Stimulated activated CD4-positive, alpha-beta T cell treated with anti-CD3 and anti-CD28 coated beads, TNF-alpha, amount 100 ng/mL, for 4 hours (primary cell): ENCODE data around the gene MS4A5.
"Not testable (repeated sequence)": the region's sequence is repeated elsewhere in the genome, so short reads cannot be mapped to it uniquely, and the experiment has no call there.

Experiments
- DNase-seq, 3 experiments: peaks; one replicate each; pipeline ENCODE4 v3.0.0-alpha.2; 2020; ENCODE audit warnings: low read depth in 3 of 3

Gene MS4A5

GRCh38 chr11:60429272-60429671, at the start of gene MS4A5:
MS4A5 (plus strand) TSS chr11:60429572; CDS start chr11:60429675, 103 bp downstream.
- no peak for DNase-seq

- no peak for DNase-seq
Measured at GRCh38 chr11:60389279-60389910, 40.0 kb upstream of the MS4A5 start.

GRCh38 chr11:60390419-60390818, 39.0 kb upstream of the MS4A5 start:
- no peak for DNase-seq

GRCh38 chr11:60392361-60392760, 37.0 kb upstream of the MS4A5 start:
- DNase-seq: no peak

GRCh38 chr11:60393016-60393415, 36.4 kb upstream of the MS4A5 start:
- DNase-seq: no peak

GRCh38 chr11:60394666-60395380, 34.5 kb upstream of the MS4A5 start:
- DNase-seq: no peak

- no peak for DNase-seq
Measured at GRCh38 chr11:60396382-60396781, 33.0 kb upstream of the MS4A5 start, which contains the start of gene MS4A14. MS4A14 (plus strand) TSS chr11:60396459; CDS start chr11:60396579, 120 bp downstream.

GRCh38 chr11:60396799-60397198, 32.6 kb upstream of the MS4A5 start:
- no peak for DNase-seq

- DNase-seq: no peak
Measured at GRCh38 chr11:60420015-60420414, 9.4 kb upstream of the MS4A5 start.

- DNase-seq: no peak
Measured at GRCh38 chr11:60422609-60423008, 6.8 kb upstream of the MS4A5 start.

GRCh38 chr11:60428517-60428916, 855 bp upstream of the MS4A5 start:
- no peak for DNase-seq

GRCh38 chr11:60431251-60431650, 1.9 kb downstream of the MS4A5 start:
- no peak for DNase-seq

- DNase-seq: no peak
Measured at GRCh38 chr11:60433401-60433800, 4.0 kb downstream of the MS4A5 start.

GRCh38 chr11:60447070-60447469, 17.7 kb downstream of the MS4A5 start:
- DNase-seq: no peak

- no peak for DNase-seq
Measured at GRCh38 chr11:60447846-60448245, 18.5 kb downstream of the MS4A5 start.

GRCh38 chr11:60451185-60451584, 21.8 kb downstream of the MS4A5 start:
- not testable (repeated sequence) for DNase-seq

GRCh38 chr11:60454212-60454611, 24.8 kb downstream of the MS4A5 start:
- no peak for DNase-seq

GRCh38 chr11:60455531-60456042, 26.2 kb downstream of the MS4A5 start, which contains the start of gene MS4A1:
MS4A1 (plus strand) TSS chr11:60455847; CDS start chr11:60462375, 6,528 bp downstream.
- DNase-seq: no peak

GRCh38 chr11:60457576-60457975, 28.2 kb downstream of the MS4A5 start:
- no peak for DNase-seq

- no peak for DNase-seq
Measured at GRCh38 chr11:60459345-60459744, 30.0 kb downstream of the MS4A5 start.

GRCh38 chr11:60468829-60469228, 39.5 kb downstream of the MS4A5 start:
- no peak for DNase-seq

- DNase-seq: no peak
Measured at GRCh38 chr11:60469723-60470122, 40.4 kb downstream of the MS4A5 start.

GRCh38 chr11:60477035-60477445, 47.7 kb downstream of the MS4A5 start:
- DNase-seq: no peak
